ENCODE data around the gene RALGPS1.
"Not testable (repeated sequence)": the region's sequence is repeated elsewhere in the genome, so short reads cannot be mapped to it uniquely, and the experiment has no call there.

RALGPS1 gene

DNA sequence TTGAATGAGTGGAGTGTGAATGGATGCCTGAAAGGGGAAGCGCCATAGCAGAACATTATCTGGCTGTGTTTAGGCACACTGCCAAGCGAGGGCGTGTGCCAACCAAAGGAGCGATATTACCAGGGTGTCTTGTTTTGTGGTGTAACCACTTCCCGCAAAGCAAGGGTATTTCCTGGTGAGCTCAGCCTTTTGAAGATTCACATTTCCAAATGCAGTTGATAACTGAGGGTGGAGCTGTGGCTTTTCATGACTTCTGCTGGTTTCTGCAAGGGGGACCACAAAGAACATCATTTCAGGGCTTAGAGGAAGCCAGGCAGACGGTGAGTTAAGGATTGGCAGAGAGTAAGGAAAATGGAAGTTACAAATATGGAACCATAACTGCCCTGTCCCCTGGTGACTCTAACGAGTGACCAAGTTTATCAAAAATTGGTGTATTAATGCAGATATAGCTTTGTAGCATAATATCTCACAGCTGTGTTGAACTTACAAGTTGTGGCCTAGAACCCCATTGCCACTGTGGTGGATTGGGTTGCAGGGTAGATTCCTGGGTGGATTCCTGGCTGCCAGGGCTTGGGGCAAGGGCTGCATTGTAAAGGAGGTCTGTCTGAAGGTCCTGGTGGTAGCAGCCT is 71.4 kb downstream of the RALGPS1 start:
- DNase-seq (ENCODE audit: low read depth in 1 of 2, low spot score in 1 of 2) = peak; percentile 57 to 69

DNA sequence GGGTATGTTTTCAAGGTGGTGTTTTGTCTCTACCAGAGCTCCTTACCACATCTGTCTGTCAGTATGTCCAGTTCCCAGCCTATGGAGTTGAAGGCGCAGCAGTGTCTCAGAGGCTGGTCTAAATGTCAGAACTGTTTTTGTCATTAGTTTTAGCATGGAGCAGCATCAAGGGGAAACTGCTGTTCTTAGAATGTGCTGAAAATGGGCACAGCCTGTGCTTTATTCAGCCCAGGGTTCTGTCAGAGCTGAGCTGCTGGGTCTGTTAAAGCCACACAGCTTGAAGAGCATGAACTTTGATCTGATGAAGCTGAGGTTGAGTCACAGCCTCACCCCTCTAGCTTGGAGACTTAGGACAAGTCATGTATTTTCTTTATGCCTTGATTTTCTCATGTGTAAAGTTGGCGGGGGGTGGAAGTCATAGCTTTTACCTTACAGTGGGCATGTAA is 71.9 kb downstream of the RALGPS1 start:
- DNase-seq (ENCODE audit: low read depth in 1 of 2, low spot score in 1 of 2) = no peak

DNA sequence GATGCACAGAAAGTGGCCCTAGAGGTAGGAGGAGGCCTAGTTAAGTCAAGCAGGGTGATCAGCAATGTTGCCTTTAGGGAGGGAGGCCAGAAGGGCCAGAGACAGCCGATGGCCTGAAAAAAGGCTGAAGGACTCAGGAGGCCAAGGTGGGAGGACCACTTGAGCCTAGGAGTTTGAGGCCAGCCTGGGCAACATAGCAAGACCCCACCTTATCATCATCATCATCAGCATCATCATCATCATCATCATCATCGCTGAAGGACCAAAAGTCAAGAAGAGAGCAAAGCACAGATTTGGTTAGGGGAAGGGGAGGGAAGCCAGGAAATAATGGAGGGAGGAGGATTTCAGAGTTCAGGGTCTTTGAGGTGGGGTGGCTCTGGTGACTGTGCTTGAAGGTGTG is 74.3 kb downstream of the RALGPS1 start:
- DNase-seq (ENCODE audit: low read depth in 1 of 2, low spot score in 1 of 2) = no peak

DNA sequence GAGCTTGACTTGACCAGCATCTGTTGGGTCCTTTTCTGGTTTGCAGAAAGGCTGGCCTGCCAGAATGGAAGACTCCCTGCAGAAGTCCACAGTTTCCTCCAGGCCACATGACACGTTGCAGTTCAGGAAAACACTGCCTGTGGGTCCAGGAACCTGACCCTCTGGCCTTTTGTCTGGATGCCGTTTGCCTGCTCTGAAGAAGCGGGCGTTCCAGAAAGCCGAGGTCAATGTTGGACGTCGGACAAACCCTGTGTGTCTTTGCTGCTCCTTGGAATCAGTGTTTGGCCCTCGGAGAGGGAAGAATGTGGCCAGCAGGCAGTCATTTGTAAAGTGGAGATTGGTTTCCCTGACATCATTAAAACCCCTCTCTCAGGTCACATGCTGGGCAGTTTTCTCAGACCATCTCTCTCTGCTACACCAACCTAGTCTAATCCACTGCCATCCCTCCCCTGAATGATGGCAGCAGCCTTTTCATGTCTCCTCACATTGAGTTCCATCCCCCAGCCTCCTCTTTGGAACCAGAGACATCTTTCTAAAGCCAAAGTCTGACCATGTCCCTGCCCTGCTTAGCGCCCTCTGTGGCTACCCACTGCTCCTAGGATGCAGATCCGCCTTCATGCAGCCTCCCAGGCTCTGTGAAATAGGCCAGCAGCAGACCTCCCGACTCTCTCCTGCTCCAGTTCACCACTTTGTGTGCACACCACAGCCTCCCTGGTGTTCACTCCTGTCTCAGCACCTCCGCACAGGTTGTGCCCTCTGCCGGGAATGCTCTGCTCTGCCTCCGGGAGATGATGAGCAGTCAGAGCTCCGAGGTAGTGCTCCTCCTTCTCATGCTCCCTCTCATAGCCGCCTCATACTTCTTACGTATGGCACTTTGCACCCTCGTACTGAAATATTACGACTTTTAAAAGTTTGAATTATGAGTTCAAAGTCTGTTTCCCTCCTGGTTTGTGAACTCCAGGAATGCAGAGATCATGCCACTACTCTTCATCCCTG is 75.6 kb downstream of the RALGPS1 start:
- DNase-seq (ENCODE audit: low read depth in 1 of 2, low spot score in 1 of 2) = no peak

DNA sequence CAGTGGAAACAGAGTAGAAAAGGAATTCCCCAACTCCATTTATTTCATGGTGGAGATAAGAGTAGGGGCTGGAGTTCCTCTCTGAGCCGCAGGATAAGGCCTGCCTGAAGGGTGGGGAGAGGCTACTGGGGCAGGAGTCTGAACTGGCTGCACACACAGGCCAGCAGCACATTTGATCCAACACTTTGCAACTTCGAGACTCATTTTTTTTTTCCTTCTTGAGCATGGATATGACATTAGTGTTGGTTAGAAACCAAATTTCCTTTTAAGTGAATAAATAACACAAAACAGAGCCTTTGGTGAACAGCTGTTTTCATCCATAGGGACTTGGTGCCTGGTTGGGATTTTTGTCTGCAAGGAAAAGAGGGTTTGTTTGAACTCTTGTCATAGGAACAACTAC is 76.6 kb downstream of the RALGPS1 start:
- DNase-seq (ENCODE audit: low read depth in 1 of 2, low spot score in 1 of 2) = no peak

DNA sequence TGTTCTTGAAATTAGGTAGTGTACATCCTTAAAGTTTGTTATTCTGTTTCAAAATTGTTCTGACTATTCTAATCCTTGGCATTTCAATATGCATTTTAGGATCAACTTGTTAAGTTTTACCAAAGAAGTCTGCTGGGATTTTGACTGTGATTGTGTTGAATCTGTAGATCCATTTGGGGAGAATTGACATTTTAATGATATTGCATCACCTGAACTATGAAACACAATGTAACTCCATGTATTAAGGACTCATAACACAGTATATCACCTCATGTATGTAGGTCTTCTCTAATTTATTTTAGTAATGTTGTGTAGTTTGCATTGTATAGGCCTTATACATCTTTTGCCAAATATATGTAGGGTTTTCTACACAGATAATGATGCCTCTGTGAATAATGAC is 77.8 kb downstream of the RALGPS1 start:
- DNase-seq (ENCODE audit: low read depth in 1 of 2, low spot score in 1 of 2) = no peak

DNA sequence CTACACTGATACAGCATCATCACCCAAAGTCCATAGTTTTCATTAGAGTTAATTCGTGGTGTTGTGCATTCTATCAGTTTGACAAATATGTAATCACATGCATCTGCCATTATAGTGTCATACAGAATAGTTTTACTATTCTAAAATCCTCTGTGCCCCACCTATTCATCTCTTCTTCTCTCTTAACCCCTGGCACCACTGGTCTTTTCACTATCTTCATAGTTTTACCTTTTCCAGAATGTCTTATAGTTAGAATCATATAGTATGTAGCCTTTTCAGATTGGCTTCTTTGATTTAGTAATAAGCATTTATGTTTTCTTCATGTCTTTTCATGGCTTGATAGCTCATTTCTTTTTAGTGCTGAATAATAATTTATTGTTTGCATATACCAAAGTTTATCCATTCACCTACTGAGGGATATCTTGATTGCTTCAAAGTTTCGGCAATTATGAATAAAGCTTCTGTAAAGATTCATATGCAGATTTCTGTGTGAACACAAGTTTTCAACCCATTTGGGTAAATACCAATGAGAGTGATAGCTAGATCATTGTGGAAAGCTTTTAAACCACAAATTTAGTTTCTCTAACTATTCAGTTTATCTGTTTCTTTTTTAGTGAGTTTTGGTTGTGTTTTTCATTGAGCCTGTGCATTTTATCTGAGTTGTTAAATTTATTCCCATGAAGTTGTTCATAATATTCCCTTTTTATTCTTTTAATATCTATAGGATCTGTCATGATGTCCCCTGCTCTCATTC is 84.9 kb downstream of the RALGPS1 start:
- no peak for DNase-seq (ENCODE audit: low read depth in 1 of 2, low spot score in 1 of 2)

DNA sequence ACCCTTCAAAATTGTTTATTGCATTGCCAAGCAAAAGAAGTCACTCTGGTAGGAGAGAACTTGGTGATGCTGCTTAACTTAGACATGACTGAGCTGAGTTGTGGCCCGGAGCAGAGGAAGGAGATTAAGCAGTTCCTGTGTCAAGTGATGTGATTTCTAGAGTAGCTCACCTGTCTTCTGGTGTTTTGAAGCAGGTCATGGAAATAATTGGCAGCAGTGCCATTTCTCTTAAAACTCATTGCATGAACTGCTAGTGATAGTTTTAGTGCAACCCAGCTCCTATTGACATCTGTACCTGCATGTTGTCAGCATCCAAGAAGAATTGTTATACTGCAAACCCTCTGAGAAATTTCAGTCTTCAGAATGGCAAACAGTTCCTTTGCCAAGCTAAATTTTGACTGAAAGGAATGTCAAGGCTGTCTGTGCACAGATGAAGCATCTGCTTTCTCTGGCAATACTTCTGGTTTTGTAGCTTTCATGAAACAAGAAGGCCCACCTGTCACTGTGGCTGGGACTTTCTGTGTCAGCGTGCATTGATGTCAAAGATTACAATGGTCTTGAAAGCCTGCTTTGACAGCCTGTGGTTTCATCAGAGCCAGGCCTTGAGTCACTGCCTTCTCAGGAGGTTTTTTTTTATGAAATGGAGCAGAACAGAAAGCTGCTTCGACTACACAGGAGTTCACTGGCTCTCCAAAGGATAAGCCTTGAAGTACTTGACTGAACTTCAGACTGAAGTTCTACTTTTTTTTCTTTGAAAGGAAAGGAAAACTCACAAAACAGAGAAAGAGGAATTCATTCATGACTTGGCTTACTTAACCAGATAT is 90.6 kb downstream of the RALGPS1 start:
- peak; percentile 26 to 46 for DNase-seq (ENCODE audit: low read depth in 1 of 2, low spot score in 1 of 2)

DNA sequence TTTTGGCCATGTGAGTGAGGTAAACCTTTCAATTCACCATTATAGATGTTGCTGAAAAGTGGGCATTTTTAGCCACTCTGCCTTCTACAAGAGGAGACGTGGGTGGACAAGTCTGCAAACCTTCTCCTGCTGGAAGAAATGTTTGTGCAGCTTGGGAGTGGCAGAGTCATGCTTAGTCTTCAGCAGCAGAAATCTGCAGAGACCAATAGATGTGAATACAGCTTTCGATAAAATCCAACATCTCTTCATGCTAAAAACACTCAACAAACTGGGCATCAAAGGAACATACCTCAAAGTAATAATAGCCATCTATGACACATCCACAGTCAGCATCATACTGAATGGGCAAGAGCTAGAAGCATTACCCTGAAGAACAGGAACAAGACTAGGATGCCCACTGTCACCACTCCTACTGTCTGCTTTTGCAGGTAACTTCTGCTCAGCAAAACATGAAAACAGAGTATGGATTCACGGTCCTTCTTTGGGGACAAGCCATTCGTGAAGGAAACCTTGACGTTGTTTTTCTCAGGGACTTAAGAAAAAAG is 91.3 kb downstream of the RALGPS1 start:
- DNase-seq (ENCODE audit: low read depth in 1 of 2, low spot score in 1 of 2) = no peak

DNA sequence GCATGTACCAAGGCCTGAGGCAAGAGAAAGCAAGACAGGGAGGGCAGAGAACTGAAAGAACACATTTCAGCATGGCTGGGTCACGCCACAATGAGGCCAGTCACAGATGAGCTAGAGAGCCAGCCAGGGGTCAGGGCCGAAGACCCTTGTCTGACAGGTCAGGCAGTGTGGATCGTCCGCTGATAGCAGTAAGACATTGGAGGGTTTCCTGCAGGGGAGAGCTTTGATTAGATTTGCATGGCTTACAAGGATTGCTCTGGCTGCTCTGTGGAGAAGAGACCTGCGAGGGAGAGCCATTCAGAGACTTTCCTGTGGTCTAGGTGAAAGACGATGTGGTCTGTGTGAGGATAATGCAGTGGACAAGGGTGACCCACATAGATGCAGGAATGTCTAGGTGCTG is 93.1 kb downstream of the RALGPS1 start:
- no peak for DNase-seq (ENCODE audit: low read depth in 1 of 2, low spot score in 1 of 2)

DNA sequence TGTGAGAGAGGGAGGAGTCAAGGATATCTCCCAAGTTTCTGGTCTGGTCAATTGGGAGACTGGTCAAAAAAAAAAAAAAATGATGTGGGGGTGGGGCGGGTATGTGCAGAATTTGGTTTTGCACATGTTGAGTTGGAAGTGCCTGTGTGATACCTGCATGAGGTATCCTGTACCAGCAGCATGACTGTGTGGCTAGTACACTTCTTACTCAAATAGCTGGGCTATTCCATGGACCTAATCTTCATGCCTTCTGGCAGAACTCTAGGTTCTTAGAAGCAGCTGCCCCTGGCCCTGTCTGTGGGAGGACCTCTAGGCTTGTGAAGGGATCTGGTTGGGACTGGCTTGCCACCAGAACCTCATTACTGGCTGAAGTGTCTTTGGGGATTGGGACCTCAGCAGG is 93.5 kb downstream of the RALGPS1 start:
- DNase-seq (ENCODE audit: low read depth in 1 of 2, low spot score in 1 of 2) = no peak

DNA sequence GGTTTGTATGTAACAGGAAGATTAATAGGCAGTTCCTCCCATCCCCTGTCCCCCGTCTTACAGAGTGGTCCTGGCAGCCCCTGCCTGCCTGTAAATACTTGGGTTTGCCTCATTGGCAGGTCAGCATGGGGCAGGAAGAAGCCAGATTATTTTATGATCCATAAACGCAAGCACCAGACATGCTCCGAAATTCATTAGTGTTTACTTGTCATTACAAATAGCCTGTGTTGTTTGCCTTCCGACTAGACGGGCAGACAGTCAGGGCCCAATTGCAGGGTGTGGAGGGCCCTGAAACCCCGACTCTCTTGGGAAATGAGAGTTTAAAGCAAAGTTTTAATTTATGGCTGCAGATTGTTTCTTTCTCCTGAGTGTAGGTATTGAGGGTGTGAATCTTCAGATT is 97.2 kb downstream of the RALGPS1 start:
- DNase-seq (ENCODE audit: low read depth in 1 of 2, low spot score in 1 of 2) = no peak

DNA sequence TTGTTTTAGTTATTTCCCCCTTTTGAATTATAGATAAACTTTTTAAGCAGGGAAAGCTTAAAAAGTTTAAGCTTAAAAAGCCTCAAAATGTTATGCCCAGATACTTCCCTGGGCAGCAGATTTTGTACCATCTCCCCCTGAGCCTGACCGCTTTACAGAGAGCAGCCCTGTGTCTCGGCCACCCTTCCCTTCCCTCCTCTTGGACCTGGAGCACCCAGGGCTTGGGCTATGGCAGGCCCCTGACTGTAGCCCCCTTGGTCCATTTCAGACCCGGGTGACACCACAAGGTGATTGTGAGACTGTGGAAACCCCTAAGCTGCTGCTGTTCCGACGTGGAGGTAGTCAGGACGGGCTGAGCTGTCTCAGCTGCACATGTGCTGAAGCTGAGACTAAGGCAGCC is 97.7 kb downstream of the RALGPS1 start:
- no peak for DNase-seq (ENCODE audit: low read depth in 1 of 2, low spot score in 1 of 2)

DNA sequence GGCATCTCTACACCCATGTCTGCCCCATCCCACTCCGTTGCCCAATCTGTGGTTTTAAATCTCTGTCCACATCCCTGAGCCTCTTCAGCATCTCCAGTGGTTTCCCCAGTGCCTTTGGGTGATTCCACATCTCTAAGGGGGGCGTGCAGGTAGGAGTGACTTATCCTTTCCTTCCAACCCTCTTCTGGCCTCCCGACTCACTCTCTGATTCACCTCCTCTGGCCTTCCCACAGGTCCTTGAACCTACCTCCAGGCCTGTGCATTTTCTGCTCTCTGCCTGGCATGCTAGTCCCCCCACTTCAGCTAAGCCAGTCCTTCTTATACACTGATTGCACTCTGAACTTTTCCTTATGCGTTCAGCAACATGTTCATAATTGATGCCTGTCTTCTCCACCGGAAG is 99.0 kb downstream of the RALGPS1 start:
- no peak for DNase-seq (ENCODE audit: low read depth in 1 of 2, low spot score in 1 of 2)

DNA sequence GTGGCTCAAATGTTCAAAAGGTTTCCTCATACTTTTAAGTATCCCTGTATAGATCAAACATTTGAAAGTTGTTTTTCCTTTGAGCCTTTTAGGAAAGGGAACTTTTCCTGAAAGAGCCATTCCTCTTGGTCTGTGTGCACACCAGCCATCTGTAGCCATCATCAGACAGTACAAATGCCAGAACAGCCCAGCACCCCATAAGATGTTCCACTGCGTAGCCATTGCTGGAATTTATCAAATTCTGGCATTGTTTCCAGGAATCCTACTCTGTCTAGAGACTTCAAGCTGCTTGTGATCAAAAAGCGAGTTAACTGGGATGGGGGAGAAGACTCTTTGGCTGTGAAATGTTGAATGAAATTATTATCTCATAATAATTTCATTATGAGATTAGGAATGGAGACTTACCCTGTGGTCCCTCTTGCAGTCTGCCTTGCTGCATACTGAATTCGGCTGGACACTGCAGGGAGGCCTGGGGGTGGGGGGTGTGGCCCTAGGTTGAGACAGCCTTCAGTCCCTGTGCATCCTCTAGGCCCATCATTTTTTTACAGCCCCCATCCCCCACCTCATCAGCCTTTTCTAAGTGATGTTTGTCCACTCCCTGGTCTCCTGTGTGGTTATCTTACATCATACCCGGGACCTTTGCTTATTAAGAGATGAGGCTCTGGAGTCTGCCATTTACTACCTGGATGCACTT is 99.8 kb downstream of the RALGPS1 start:
- no peak for DNase-seq (ENCODE audit: low read depth in 1 of 2, low spot score in 1 of 2)

DNA sequence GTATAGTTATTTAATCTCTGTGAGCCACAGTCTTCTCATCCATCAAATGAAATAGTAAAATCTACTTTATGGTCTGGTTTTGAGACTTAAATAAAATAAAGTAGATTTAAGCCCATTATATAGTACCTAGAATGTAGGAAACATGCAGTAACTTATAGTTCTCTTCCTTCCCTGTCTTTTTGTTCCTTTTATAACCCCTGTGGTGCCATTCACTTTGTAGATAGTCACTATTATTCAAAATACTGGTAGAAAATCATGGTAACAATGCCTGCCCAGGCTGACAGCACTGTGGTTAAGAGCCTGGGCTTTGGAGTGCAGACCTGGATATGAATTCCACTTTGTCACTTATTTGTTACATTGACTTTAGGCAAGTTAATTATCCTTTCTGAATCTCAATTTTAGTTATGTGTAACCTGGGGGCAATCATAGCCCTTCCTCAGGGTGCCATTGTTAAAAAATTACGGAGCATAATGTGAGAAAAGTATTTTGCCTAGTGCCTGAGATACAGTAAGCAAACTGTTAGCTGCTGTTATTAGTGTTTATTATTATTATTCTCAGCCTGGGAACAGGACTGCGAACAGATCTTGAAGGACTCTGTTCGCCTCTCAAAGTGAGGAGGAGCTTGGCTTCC is 100.4 kb downstream of the RALGPS1 start:
- no peak for DNase-seq (ENCODE audit: low read depth in 1 of 2, low spot score in 1 of 2)

DNA sequence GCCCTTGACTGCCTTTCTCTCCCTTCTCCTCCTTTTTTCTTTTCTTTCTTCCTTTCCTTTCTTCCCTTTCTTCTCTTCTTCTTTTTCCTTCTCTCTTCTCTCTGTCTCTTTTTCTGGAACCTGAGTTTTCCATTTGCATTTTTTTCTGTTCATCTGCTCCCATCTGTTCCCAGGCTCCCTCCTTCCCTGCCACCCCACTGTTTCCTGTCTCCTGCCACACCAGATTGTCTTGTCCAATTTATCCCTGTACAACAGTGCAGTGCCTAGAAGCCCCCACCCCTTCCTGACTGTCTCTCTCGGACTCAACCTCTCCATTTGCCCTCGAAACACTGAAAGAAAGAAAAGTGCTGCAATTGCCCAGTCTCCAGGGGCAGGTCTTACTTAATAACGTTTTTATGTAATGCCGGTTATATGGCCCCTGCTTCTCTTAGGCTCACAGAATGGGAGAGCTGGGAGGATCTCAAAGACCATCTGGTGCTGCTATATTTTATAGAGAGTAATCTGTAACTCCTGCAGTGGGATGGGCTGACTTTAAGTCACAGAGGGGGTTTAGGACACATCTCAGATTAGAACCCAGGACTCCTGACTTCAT is 101.4 kb downstream of the RALGPS1 start:
- no peak for DNase-seq (ENCODE audit: low read depth in 1 of 2, low spot score in 1 of 2)

DNA sequence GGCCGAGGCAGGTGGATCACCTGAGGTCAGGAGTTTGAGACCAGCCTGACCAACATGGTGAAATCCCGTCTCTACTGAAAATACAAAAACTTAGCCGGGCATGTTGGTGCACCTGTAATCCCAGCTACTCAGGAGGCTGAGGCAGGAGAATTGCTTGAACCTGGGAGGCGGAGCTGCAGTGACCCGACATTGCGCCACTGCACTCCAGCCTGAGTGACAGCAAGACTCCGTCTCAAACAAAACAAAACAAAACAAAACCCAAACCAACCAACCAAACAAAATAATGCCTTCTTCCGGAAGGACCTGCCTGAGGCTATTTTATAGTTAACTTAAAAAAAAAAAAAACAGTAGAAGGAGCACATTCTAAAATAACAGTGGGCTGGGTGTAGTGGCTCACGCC is 103.4 kb downstream of the RALGPS1 start:
- not testable (repeated sequence) for DNase-seq (ENCODE audit: low read depth in 1 of 2, low spot score in 1 of 2)

DNA sequence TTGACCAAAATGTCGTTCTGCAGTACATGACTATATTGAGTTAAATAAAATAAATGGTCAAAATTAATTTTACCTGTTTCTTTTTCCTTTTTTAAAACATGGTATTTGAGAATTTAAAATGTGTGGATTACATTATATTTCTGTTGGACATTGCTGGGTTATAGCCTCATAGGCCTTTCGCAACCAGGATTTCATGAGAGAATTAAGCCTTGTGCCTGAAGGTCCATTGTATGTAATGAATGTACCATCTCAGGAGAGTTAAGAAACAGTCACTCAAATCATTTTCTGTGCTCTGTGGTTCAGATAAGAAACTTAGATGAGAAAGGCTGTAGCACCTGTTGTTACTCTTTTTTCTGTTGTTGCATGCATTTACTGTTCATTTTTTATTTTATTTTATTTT is 104.4 kb downstream of the RALGPS1 start:
- no peak for DNase-seq (ENCODE audit: low read depth in 1 of 2, low spot score in 1 of 2)
